NK-92 (cell line): ENCODE data around the gene PTK7.

Source experiments
- DNase-seq: peaks from one replicate; lab custom pipeline; 2025; ENCODE audit not compliant: unreplicated experiment; lab: John Stamatoyannopoulos, UW

PTK7 gene

DNA sequence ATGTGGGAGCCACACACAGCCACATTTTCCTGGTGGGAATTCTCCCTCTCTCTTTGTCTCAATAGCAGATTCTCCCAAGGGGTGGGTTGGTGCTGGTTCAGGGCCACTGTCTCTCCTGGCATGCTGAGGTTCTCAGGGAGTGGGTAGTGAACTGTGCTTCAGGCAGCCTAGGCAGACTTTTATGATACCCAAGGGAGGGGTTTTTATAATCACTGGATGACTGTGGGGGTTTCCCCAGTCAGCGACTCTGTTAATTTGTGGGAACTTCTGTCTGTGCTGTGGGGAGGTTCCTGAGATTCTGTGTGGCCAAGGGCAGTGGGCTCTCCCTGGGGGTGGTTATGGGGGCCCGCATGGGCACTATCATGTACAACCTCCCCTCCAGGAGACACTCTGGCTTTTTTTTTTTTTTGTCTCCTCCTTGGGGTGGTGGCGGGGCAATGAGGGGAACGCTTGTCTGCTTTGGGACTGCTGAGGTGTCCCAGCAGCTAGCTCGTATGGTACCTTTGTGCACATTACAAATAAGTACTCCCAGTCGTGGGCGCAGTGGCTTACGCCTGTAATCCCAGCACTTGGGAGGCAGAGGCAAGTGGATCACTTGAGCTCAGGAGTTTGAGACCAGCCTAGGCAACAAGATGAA, 10.0 kb downstream of the PTK7 start:
- no peak for DNase-seq

- DNase-seq, result no peak
These were observed 12.5 kb downstream of the PTK7 start for GRCh38 chr6:43088654-43089056.

DNA sequence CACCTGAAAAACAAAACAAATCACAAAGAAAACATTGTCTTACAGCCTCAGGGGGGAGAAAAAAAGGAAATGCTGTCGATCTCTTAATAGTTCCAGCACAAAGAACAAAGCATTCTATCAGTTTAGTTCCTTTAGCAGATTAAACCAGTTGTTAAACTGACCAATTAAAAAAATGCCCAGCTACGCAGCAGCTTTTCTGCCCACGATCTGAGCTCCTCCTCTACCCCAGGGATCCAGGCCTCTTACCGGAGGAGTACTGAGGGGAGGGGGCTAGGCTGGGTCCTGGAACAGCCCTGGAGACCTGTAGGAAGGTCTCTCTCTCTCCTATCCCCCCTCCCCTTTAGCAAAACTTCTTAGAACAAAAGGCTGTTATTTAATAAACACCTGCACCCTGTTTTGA, 13.4 kb downstream of the PTK7 start:
- DNase-seq, result no peak

DNA sequence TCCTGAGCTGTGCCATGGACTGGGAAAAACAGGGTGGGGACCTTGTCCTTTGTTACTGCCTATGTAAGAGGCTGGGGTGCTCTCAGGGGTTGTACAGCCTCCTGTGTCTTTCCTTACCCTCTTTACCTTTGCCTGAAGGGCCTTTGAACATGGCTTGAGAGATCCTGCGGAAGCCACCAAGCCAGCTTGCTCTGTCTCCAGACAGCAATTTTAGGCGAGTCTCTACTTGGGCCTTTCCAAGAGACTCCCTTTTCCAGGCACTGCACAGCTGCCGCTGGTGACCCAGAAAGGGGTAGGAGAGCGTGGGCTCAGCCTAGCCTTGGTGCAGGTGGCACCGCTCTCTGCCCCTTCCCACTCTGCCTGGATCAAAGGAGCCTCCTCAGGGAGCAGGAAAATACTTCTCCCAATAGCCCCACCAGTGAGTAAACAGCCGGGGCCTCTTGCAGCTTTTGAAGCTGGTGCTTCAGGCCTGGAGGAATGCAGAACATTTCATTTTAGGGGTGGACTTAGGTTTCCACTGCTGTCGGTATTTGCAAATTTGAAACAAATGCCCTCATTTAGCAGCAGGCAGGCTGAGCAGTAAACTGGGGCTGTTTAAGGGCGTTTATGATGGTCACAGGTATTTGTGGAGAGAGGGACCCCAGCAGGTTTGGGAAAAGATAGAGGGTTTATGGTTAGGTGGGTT, 13.9 kb downstream of the PTK7 start:
- DNase-seq, result no peak

GRCh38 chr6:43090559-43090956, 14.4 kb downstream of the PTK7 start:
- no peak for DNase-seq

DNA sequence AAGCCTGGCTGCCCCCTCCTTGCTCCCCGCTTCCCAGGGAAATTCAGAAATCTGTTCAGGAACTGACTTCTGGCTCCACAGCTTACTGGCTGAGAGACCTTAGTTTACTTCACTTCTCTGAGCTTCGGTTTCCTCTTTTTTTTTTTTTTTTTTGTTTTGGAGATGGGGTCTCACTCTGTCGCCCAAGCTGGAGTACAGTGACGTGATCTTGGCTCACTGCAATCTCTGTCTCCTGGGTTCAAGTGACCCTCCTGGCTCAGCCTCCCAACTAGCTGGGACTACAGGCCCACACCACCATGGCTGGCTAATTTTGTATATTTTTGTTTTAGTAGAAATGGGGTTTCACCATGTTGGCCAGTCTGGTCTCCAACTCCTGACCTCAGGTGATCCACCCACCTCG, 14.9 kb downstream of the PTK7 start:
- no peak for DNase-seq

DNA sequence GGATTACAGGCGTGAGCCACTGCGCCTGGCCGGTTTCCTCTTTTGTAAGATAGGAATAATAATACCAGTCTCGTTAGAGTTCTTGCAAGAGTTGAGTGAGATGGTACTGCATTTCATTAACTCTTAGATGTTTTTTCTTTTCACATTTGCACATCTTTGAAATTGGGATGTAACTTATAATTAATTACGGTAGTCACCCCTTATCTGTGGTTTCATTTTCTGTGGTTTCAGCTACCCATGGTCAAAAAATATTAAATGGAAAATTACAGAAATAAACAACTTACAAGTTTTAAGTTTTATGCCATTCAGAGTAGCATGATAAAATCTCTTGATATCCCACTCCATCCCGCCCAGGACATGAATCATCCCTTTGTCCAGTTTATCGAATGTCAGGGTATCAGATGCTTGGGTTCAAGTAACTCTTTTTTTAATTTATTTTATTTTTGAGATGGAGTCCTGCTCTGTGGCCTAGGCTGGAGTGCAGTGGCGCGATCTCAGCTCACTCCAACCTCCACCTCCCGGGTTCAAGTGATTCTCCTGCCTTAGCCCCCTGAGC, 15.4 kb downstream of the PTK7 start:
- DNase-seq, result no peak

GRCh38 chr6:43092635-43093034, 16.5 kb downstream of the PTK7 start:
- no peak for DNase-seq

GRCh38 chr6:43093436-43094289, 17.5 kb downstream of the PTK7 start:
- no peak for DNase-seq

- DNase-seq, result no peak
These were observed 19.8 kb downstream of the PTK7 start for GRCh38 chr6:43095939-43096338.

- no peak for DNase-seq
These were observed 20.5 kb downstream of the PTK7 start for GRCh38 chr6:43096451-43097097.

DNA sequence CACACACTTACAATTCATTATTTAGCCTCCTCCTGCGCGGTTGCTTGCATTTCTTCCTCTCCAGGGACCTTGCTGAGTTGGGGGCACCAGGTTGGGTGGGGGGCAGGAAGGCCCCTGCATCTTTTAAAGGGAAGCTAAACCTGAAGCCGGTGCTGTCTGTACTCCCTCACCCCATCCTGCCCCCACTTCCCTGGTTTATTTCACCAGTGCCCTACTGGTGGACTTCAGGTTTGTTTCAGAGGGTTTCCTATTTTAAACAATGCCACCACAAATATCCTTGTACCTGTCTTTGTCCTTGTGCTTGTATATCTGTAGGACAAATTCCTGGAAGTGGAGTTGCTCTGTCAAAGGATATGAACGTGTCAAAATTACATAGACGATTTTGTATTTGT, 21.0 kb downstream of the PTK7 start:
- no peak for DNase-seq

GRCh38 chr6:43097502-43097901, 21.4 kb downstream of the PTK7 start:
- no peak for DNase-seq

DNA sequence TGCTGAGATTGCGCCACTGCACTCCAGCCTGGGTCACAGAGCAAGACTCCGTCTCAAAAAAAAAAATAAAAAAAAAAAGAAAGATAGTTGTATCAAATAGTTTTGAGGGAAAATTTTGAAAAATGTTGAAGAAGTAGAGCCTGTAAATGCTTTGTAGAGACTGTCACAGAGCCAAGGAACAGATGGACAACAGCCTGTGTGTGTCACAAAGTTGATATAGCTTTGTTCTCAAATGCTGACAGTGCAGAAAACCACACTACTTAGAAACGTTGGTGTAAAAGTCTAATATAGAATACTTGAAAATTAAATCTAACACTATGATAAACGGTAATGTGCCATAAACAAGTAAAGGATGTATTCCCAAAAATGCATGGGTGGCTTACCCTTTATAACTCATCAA, 25.4 kb downstream of the PTK7 start:
- DNase-seq, result no peak

DNA sequence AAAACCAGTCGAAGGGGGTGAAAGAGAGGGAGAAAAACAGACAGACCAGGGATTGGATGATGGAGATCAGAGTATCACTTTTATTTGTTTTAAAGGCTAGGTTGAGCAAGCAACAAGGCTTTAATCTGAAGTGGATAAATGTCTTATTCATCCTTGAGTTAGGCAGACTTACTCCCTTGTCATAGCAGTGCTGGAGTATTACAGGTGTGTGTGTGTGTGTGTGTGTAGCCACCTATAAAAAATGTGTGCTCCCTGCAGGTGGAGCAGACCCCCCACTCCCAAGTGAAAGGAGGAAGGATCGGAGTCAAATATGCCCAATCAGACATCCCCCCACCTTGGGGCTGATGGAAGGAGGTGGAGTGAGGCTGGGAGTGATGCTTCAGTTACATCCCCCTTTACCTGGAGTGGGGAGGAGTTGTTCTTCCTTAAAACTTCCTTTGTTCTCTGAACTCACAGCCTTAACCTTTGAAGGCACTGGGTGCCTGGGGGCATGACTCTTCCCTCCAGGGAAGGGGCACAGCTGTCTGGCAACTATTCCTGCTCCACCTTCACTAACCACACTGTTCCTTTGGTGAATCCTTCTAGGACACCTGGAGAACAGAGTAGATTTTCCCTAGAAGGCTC, 27.3 kb downstream of the PTK7 start:
- no peak for DNase-seq

GRCh38 chr6:43105538-43106222, 29.6 kb downstream of the PTK7 start:
- no peak for DNase-seq

- no peak for DNase-seq
These were observed 31.4 kb downstream of the PTK7 start for GRCh38 chr6:43107344-43108062.

DNA sequence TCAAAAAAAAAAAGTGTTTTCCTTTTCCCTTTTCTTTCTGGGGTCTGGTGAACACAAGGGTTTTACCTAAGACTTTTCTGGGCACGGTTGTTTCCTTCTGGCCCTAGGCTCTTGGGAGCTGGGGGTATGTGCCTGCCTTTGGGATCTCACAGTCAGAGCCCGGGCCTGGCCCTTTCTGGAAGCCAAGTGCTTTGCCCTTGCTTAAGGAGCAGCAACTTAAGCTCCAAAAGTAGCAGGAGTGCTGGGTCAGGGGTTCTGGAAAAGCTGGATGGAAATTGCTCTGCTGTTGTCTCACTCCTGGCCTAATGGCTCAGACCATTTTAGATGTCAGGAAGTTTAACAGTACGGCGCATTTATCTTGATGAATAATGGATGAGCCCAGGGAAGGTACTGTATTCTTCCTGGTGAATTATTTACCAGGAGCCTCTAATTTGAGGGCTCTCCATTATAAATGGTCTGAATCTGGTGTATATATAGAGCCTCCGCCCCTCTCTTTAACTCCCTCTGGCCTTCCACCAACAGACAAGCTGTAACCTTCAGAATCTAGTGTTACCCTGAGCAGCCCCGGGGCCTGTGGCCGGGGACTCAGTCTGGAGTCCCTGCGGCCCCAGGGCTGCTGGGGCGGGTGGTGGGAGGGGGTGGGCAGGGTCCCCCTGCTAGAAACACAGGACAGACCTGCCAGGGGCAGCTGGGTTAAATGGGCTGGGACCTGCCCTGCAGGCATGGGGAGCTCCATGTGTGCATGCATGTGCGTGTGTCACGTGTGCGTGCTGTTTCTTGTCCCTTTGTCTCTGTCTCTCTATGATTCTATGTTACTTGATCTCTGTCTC, 37.5 kb downstream of the PTK7 start:
- no peak for DNase-seq

- no peak for DNase-seq
These were observed 39.3 kb downstream of the PTK7 start for GRCh38 chr6:43115365-43115764.
